ENCODE measurements around the gene GIMAP5.

Gene GIMAP5

DNA sequence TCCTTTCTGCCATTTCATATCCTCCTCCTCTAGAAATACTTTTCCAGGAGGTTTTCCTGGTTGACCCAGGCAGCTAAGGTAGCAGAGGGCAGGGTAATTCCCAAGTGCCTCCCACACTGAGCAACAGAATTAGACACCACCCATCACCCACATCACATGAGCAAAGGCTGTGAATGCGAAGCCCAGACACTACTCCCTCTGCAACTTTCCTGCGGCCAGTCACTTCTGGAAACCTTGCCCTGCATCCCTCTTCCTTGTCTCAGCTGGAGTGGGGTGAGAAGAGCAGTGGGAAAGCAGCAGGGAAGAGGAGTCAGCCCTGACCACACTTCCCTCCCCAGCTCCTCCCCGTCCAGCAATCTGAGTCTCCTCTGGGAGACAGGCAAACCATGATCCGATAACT lies 47.7 kb downstream of the GIMAP5 start:
- H3K4me3 ChIP-seq (replicated peaks; ENCODE audit: low read depth, low read length): no peak overlapping the region
- no peak for DNase-seq (ENCODE audit: extremely low read depth, low read depth)
- TF ChIP-seq, protein P1, sequence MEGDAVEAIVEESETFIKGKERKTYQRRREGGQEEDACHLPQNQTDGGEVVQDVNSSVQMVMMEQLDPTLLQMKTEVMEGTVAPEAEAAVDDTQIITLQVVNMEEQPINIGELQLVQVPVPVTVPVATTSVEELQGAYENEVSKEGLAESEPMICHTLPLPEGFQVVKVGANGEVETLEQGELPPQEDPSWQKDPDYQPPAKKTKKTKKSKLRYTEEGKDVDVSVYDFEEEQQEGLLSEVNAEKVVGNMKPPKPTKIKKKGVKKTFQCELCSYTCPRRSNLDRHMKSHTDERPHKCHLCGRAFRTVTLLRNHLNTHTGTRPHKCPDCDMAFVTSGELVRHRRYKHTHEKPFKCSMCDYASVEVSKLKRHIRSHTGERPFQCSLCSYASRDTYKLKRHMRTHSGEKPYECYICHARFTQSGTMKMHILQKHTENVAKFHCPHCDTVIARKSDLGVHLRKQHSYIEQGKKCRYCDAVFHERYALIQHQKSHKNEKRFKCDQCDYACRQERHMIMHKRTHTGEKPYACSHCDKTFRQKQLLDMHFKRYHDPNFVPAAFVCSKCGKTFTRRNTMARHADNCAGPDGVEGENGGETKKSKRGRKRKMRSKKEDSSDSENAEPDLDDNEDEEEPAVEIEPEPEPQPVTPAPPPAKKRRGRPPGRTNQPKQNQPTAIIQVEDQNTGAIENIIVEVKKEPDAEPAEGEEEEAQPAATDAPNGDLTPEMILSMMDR (IDR thresholded peaks at IDR 0.05; ENCODE audit: low read depth, low read length, missing control alignments): no peak

DNA sequence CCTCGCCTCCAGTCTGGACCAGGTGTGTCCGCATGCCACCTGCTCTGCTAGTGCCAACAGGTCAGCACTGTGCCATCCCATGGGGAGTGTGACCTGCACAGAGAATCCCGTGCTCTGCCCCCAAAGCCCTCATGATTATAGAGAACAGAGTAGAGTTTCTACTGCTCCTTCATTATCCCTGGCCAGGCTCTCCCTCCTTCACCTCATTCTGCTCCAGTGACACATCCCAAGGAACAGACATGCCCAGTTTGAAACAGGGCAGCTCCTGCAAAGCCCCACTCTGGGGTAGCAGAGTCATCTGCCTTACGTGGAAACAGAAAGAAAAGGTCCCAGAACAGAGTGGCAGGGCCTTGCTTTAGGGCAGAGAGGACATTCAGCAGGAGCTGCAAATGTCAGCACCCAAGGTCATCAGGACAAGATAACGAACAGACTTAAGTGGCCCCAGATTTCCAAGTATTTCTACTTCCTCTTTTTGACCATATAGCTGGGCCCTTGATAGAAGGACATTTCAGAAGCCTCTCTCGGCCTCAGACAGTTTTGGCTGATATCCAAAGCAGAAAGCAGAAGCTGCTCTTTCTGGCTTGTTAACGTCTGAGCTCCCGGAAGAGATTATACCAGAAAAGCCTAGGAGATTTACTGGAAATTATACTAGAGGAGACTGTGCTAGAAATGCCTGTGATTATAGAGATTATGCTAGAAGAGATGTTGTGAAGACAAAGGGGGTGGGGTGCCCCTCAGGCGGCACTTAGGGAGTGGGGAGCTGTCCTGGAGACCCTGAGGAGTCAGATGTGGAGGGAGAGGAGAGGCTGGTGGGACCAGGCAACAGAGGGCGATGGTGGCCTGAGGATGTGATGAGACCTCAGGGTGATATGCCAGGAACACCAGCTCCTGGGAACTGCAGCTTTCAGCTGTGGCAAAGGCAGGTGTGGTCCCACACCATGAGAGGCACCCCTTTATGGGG lies 50.4 kb downstream of the GIMAP5 start:
- DNase-seq (ENCODE audit: extremely low read depth, low read depth): no peak
- TF ChIP-seq, protein P1 (IDR thresholded peaks at IDR 0.05; ENCODE audit: low read depth, low read length, missing control alignments): no peak
- H3K4me3 ChIP-seq (replicated peaks; ENCODE audit: low read depth, low read length): no peak overlapping the region

DNA sequence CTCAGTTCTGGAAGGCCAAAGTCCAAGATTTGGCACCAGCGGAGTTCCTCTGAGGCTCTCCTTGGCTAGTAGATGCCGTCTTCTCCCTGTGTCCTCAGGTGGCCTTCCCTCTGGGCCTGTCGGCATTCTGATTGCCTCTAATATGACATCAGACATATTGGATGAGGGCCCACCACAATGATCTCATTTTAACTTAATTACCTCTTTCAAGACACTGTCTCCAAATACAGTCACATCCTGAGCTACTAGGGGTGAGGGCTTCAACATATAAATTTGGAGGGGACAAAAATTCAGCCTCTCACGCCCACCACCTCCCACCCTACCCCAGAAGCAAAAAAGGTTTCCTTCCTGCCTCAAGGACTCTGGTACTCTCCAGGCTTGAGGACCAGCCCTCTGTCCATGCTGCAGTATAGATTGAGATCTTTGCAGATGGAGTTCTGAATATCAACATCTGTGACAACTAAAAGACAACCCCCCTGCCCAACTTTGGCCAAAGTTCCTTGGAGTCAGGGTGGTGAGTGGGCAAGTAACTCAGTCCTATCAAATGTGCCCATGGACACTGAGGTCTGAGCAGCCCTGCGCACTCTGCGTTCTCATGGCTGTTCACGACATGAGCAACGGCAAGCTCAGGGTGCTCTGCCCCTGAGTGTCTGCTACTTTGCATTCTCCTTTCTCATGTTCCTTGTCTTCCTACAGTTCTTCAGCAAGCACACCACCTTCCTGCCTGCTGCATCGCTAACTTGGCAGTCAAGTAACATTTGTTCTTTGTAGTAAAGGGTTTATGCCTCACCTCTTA lies 51.5 kb downstream of the GIMAP5 start:
- DNase-seq (ENCODE audit: extremely low read depth, low read depth): no peak
- TF ChIP-seq, protein P1 (IDR thresholded peaks at IDR 0.05; ENCODE audit: low read depth, low read length, missing control alignments): no peak
- no peak overlapping the region for H3K4me3 ChIP-seq (replicated peaks; ENCODE audit: low read depth, low read length)

DNA sequence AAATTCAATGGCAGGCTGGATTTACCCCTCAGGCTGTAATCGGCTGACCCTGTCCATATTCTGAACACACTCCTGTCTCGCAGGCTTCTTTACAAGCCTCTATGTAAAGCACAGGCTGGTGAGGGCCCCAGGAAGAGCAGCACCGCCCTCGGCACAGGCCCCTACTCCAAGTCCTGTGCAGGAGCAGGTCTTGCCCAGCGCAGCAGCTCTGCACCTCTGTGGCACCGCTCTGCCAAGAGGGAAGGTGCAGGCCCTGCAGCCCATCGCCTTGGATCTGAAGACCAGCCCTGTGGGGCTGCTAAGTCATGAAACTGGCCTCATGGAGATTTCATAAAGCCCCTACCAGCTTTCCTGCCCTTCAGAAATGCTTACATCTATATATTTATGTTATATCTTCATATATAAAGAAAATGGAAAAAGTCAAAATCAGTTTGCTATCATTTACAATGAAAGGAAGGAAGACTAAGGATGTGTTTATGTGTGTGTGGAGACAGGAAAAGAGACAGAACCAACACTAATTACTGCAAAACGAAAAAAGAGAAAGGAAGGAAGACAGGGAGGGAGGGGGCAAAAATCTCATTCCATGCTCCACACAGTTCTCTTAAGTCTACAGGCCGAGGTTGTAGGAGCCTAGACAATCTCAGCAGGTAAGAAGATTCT lies 53.3 kb downstream of the GIMAP5 start:
- H3K4me3 ChIP-seq (replicated peaks; ENCODE audit: low read depth, low read length): no peak overlapping the region
- no peak for DNase-seq (ENCODE audit: extremely low read depth, low read depth)
- TF ChIP-seq, protein P1 (IDR thresholded peaks at IDR 0.05; ENCODE audit: low read depth, low read length, missing control alignments): no peak

DNA sequence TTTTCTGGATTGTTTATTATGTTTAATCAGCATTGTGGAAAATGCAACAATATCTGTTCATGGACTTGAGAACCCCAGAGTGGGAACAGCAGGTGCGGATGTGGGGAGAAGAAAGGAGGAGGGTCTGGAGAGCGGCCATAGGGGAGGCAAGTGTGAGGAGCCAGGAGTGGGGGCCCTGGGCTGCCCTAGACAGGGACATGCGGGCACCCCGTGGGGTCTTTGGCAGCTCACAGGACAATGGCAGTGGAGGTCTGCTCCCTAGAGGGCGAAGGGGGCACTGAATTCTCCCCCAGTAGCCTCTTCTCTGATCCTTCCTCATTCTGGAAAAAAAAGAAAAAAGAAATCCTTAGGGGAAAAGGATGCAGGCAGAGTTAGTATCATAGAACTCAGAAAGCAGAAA lies 54.1 kb downstream of the GIMAP5 start:
- TF ChIP-seq, protein P1 (IDR thresholded peaks at IDR 0.05; ENCODE audit: low read depth, low read length, missing control alignments): no peak
- no peak for DNase-seq (ENCODE audit: extremely low read depth, low read depth)
- no peak overlapping the region for H3K4me3 ChIP-seq (replicated peaks; ENCODE audit: low read depth, low read length)

DNA sequence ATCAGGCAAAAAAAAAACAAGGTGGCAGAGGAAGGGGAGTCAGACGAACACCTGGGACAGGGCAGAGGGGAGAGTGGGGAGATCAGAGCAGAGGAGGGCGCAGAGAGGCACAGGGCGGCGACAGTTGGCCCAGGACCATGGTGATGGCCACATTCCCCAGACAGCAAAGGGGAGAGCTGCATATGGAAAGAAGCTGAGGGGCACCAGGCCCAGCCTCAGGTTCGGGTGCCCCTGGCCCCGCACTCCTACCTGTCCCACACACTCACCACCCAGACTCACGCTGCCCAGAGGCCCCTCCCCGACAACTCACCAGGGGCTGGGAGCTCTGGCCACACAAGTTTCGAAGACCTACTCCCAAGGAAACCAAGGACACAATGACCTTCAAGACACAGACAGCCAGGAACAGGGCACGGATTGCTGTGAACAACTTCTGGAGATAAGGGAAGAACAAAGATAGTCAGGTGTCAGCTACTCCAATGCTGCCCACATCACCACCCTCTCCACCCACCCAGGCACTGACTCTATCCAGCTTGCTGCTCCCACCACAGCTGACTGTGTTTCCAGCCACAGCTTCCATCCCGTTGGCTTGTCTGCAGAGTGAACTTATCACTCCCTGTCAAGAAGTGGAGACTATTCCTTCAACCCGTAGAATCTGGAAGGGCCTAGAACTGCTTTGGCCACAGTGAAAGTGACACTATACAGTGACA lies 54.7 kb downstream of the GIMAP5 start:
- DNase-seq (ENCODE audit: extremely low read depth, low read depth): no peak
- TF ChIP-seq, protein P1 (IDR thresholded peaks at IDR 0.05; ENCODE audit: low read depth, low read length, missing control alignments): no peak
- no peak overlapping the region for H3K4me3 ChIP-seq (replicated peaks; ENCODE audit: low read depth, low read length)
